SU-DHL-6 (cell line): ENCODE data around the gene PHACTR1.

ENCODE experiments used
- EZH2phosphoT487 ChIP-seq: fragments of 200-600 bp; sonication (generic), shearing (Covaris generic); conservative IDR thresholded peaks from 2 replicates; pipeline ENCODE4 v1.6.1; 2018; ENCODE audit warnings: mild to moderate bottlenecking, antibody characterized with exemption, low read length, moderate library complexity, mixed read lengths
- TF ChIP-seq, protein P1 (sequence below): fragments of 200-600 bp; sonication (generic); IDR thresholded peaks from one replicate; pipeline ENCODE4 v1.5.1; 2017; ENCODE audit warnings: antibody characterized with exemption, mild to moderate bottlenecking, low read length, moderate library complexity; ENCODE audit not compliant: insufficient read depth, poor library complexity, severe bottlenecking

DNA sequence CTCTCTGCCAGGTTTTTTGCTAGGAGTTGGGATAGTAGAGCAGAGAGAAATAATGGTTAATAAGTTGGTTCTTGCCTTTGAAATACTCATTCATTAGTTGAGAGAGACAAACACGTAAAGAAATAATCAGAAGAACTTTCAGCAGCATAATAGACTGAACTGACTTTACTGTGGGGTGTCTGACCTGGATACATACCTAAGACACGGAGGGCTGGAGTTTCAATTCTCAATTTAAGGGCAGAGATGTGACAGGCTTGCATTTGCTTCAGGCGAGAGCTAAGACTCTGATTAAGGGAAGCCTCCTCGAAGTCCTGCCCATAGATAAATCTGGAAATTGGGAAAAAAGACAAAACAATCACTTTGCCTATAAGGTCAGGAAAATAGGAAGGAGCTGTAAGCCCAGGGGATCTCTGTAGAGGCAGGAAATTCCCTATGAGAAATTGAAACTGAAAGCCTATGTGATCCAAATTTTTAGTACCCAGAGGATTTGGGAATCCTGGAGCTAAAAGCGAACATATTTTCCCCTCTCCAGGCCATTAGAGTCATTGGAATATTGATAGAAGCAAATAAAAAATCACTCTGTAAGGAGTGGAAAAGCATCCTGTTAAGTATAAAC lies 276.8 kb downstream of the PHACTR1 start:
- TF ChIP-seq, protein P1, sequence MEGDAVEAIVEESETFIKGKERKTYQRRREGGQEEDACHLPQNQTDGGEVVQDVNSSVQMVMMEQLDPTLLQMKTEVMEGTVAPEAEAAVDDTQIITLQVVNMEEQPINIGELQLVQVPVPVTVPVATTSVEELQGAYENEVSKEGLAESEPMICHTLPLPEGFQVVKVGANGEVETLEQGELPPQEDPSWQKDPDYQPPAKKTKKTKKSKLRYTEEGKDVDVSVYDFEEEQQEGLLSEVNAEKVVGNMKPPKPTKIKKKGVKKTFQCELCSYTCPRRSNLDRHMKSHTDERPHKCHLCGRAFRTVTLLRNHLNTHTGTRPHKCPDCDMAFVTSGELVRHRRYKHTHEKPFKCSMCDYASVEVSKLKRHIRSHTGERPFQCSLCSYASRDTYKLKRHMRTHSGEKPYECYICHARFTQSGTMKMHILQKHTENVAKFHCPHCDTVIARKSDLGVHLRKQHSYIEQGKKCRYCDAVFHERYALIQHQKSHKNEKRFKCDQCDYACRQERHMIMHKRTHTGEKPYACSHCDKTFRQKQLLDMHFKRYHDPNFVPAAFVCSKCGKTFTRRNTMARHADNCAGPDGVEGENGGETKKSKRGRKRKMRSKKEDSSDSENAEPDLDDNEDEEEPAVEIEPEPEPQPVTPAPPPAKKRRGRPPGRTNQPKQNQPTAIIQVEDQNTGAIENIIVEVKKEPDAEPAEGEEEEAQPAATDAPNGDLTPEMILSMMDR, result no peak
- no peak for TF ChIP-seq EZH2phosphoT487
